Activated CD4-positive, alpha-beta memory T cell treated with anti-CD3 and anti-CD28 coated beads for 36 hours (primary cell): Measurements from ENCODE around the gene DYNC2LI1. TPM values are rescaled to one million over a fixed set of nuclear protein-coding genes. Genes with fewer than 3 reads are reported as not detected.

Experiments used
- CTCF ChIA-PET: fragments of 350-600 bp; sonication (Branson Sonifier 250); formaldehyde crosslinking; loops from one replicate; lab custom pipeline; 2021; ENCODE audit warnings: antibody characterized with exemption, inconsistent platforms; lab: Charles Lee
- POLR2A ChIA-PET: fragments of 350-600 bp; sonication (Branson Sonifier 250); formaldehyde crosslinking; loops from one replicate; lab custom pipeline; 2021; ENCODE audit warnings: antibody characterized with exemption; lab: Charles Lee
- DNase-seq: peaks from one replicate; pipeline ENCODE4 v3.0.0-alpha.2; 2020
- H3K27ac Mint-ChIP-seq: one replicate; pipeline ENCODE4 v1.8.0; 2021; ENCODE audit warnings: mixed read lengths
- H3K27me3 Mint-ChIP-seq: one replicate; pipeline ENCODE4 v1.8.0; 2021; ENCODE audit warnings: mixed read lengths
- H3K36me3 Mint-ChIP-seq: one replicate; pipeline ENCODE4 v1.8.0; 2021; ENCODE audit warnings: mixed read lengths
- H3K4me1 Mint-ChIP-seq: one replicate; pipeline ENCODE4 v1.8.0; 2021; ENCODE audit warnings: low read depth, mixed read lengths
- H3K4me3 Mint-ChIP-seq: one replicate; pipeline ENCODE4 v1.8.0; 2021; ENCODE audit warnings: mild to moderate bottlenecking, mixed read lengths
- H3K9me3 Mint-ChIP-seq: one replicate; pipeline ENCODE4 v1.8.0; 2021; ENCODE audit warnings: mixed read lengths
- intact Hi-C: fragments of 100-400 bp; cut with micrococcal nuclease; formaldehyde crosslinking; loops from one replicate; pipeline ENCODE4 v1.15.1; 2023
- total RNA-seq, 2 experiments: library from RNA; stranded (reverse); gene quantifications; one replicate each; pipeline ENCODE4 v1.2.3, GENCODE V29; 2021

DYNC2LI1 gene
- total RNA-seq, 2 experiments from 2014 or later = 17.7 to 18.7 TPM

DNA sequence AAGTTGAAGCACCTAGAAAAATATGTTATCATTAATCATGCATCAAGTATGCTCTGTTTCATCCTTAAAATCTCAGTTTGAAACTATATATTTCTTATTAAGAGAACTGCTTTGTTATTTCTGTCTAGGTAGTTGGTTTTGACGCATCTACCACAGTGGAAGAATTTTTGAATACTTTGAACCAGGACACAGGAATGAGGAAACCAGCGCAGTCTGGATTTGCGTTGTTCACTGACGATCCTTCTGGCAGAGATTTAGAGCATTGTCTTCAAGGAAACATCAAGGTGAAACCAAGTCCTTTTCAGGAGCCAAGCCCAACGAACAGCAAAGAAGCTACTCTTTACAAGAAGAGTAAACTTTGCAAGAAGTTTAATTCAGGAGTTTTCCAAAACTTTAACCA is 30.1 kb upstream of the DYNC2LI1 start:
- POLR2A ChIA-PET = no interaction called here
- H3K4me1 Mint-ChIP-seq = no peaks in the 10 kb centered on the region
- no peaks in the 10 kb centered on the region for H3K9me3 Mint-ChIP-seq

GRCh38 chr2:43745457-43745856 is 28.4 kb upstream of the DYNC2LI1 start:
- intact Hi-C loops = no loop called here
- Mint-ChIP-seq H3K4me1 (no peaks in the 10 kb centered on the region), H3K4me3 (no peak overlapping the region), H3K27me3 (no peaks in the 10 kb centered on the region), H3K36me3 (no peaks in the 10 kb centered on the region), H3K27ac (no peak overlapping the region), H3K9me3 (no peaks in the 10 kb centered on the region)
- POLR2A ChIA-PET = no interaction called here
- DNase-seq = no peak
- CTCF ChIA-PET = no interaction called here

More for the DNA sequence above, 30.1 kb upstream of the DYNC2LI1 start:
- peaks cover 2% of the 10 kb centered on the region for H3K27me3 Mint-ChIP-seq
- no peaks in the 10 kb centered on the region for H3K36me3 Mint-ChIP-seq
- no peak overlapping the region for H3K27ac Mint-ChIP-seq
- CTCF ChIA-PET = no interaction called here
- no peak overlapping the region for H3K4me3 Mint-ChIP-seq
- no peak for DNase-seq
- intact Hi-C loops = no loop called here

DNA sequence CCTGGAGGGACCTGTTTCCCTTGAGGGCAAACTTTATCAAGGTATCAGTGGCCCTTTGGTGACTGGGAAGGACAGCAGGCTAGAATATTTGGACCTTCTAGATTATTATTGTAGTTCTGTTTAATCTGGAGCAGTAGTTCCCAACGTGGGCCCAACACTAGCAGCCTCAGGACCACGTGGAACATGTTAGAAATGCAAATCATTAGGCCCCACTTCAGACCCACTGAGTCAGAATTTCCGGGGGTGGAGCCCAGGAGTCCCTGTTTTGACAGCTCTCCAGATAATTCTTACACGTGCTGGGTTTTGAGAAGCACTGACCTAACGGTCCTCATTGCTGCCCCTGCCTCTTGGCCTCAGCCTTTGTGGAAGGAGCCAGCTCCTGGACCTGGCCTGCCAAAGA is 25.5 kb upstream of the DYNC2LI1 start:
- peak; percentile 35 for DNase-seq
- Mint-ChIP-seq H3K36me3 (no peaks in the 10 kb centered on the region), H3K4me3 (no peak overlapping the region), H3K27ac (no peak overlapping the region), H3K27me3 (no peaks in the 10 kb centered on the region), H3K4me1 (no peaks in the 10 kb centered on the region), H3K9me3 (no peaks in the 10 kb centered on the region)
- ChIA-PET CTCF (no interaction called here), POLR2A (interaction anchor here (0.6 kb wide), 1 partner anchor 1390 kb away, joined by 3 read pairs; no protein-coding TSS in a partner anchor)
- intact Hi-C loops = no loop called here

DNA sequence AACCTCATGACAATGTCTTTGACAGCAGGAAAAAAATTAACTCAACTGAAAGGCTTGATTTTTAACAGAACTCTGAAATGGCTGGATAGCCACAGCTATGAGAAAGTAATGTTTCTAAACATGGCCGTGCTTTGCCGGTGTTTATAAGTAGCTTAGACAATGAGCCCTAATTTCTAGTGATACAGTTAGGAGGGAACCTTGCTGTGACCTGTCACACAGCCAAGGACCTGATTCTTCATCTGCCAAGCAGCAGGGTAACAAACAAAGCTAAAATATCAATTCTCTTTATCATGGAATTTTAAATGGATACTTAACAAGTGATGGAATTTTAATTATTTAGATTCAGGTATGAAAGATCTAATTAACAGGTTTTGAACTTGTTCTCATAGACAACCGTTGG is 24.3 kb upstream of the DYNC2LI1 start:
- Mint-ChIP-seq H3K4me1 (no peaks in the 10 kb centered on the region), H3K4me3 (no peak overlapping the region), H3K27ac (no peak overlapping the region), H3K27me3 (peaks cover 2% of the 10 kb centered on the region), H3K36me3 (no peaks in the 10 kb centered on the region), H3K9me3 (no peaks in the 10 kb centered on the region)
- intact Hi-C loops = no loop called here
- DNase-seq = no peak
- POLR2A ChIA-PET = no interaction called here
- CTCF ChIA-PET = no interaction called here

- POLR2A ChIA-PET = no interaction called here
- DNase-seq = no peak
- Mint-ChIP-seq H3K27ac (no peak overlapping the region), H3K27me3 (peaks cover 2% of the 10 kb centered on the region), H3K9me3 (no peaks in the 10 kb centered on the region), H3K4me3 (no peak overlapping the region), H3K4me1 (no peaks in the 10 kb centered on the region), H3K36me3 (no peaks in the 10 kb centered on the region)
- intact Hi-C loops = no loop called here
- CTCF ChIA-PET = no interaction called here
Measured at GRCh38 chr2:43751476-43751990, 22.3 kb upstream of the DYNC2LI1 start.

DNA sequence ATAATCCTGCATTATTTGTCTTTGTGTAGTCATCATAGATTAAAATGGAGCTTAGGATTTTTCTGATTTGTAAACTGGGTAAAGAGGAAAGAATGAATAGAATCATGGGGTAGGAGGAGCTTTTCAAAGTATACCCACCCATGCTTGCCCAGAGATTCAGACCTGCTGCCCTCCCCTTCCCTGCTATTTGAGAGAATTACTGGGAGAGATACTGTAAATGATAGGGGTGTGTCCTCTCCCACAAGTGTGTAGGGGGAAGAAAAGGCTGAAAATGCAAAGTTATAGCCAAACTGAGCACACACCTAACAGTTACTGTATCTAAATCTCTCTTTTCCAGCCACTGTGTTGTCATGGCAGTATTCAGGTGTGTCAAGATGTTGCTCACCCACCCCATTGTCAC is 21.5 kb upstream of the DYNC2LI1 start:
- no peak for DNase-seq
- no peak overlapping the region for H3K4me3 Mint-ChIP-seq
- intact Hi-C loops = no loop called here
- CTCF ChIA-PET = no interaction called here
- H3K27ac Mint-ChIP-seq = no peak overlapping the region
- no peaks in the 10 kb centered on the region for H3K36me3 Mint-ChIP-seq
- POLR2A ChIA-PET = no interaction called here
- H3K9me3 Mint-ChIP-seq = no peaks in the 10 kb centered on the region
- H3K27me3 Mint-ChIP-seq = peaks cover 3% of the 10 kb centered on the region
- no peaks in the 10 kb centered on the region for H3K4me1 Mint-ChIP-seq

DNA sequence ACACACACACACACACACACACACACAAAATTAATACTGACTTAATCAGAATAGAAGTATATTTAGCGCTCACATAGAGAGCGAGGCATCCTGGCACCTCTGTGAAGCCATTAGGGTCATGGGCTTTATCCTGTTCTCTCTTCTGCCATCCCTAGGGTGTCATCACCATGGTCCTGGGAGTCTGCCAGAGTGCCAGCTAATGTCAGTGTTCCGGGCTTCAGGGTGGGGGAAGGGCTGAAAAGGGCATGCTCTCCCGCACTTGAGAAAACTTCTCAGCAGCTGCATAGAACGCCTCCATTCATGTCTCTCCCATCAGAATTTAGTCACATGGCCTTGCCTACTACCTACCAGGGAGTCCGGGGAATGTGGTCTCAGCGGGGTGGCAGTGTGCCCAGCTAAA is 19.7 kb upstream of the DYNC2LI1 start:
- ChIA-PET POLR2A (no interaction called here), CTCF (interaction anchor here (1.2 kb wide), 1 partner anchor 117 kb away, joined by 3 read pairs; the partner anchor contains the start of gene PLEKHH2)
- no peak for DNase-seq

DNA sequence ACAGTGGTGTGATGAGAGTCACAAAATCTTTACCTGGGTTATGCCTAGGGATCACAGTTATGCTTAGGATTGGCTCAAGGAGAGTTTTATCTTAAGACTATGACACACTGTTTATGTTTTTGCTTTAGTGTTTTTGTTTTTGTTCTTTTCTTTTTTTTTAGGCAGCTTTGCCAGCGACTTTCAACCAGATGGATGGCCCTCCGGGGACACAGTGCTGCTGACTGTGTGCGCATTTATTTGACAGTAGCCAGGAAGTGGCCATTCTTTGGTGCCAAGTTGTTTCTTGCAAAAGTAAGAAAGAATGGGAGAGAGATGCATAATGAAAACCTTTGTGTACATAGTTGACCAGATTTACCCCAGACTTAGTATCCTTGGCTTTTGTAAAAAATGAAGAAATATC is 15.1 kb upstream of the DYNC2LI1 start:
- intact Hi-C loops = no loop called here
- Mint-ChIP-seq H3K27ac (no peak overlapping the region), H3K36me3 (no peaks in the 10 kb centered on the region), H3K9me3 (no peaks in the 10 kb centered on the region), H3K4me3 (no peak overlapping the region), H3K4me1 (peaks cover 3% of the 10 kb centered on the region), H3K27me3 (peaks cover 3% of the 10 kb centered on the region)
- DNase-seq = no peak
- ChIA-PET POLR2A (no interaction called here), CTCF (no interaction called here)

More for the DNA sequence above, 19.7 kb upstream of the DYNC2LI1 start:
- H3K4me3 Mint-ChIP-seq = no peak overlapping the region
- H3K27ac Mint-ChIP-seq = no peak overlapping the region
- H3K36me3 Mint-ChIP-seq = no peaks in the 10 kb centered on the region
- H3K9me3 Mint-ChIP-seq = no peaks in the 10 kb centered on the region
- H3K4me1 Mint-ChIP-seq = no peaks in the 10 kb centered on the region
- H3K27me3 Mint-ChIP-seq = peaks cover 3% of the 10 kb centered on the region
- intact Hi-C loops = no loop called here

- H3K9me3 Mint-ChIP-seq = no peaks in the 10 kb centered on the region
- no peak overlapping the region for H3K27ac Mint-ChIP-seq
- DNase-seq = no peak
- peaks cover 2% of the 10 kb centered on the region for H3K27me3 Mint-ChIP-seq
- H3K36me3 Mint-ChIP-seq = no peaks in the 10 kb centered on the region
- CTCF ChIA-PET = no interaction called here
- POLR2A ChIA-PET = no interaction called here
- intact Hi-C loops = no loop called here
- peaks cover 3% of the 10 kb centered on the region for H3K4me1 Mint-ChIP-seq
- no peak overlapping the region for H3K4me3 Mint-ChIP-seq
Measured at GRCh38 chr2:43759195-43759594, 14.6 kb upstream of the DYNC2LI1 start.

DNA sequence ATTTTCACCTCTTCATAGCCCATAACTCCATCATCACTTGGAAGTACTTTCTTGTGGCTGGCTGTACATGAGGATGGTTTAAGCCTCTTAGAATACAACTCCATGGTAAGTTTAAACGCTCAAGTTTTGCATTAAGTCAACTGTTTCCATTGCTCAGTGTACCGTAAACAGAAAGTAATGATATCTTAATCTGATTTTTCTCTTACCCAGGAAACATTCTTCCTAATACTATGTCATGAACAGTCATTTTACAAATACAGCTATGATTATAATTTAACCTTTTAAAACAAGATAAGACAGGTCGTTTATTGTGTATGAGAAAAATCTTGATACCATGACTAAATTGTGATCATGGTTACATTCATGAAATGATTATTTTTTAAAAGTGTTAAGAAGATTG is 11.6 kb upstream of the DYNC2LI1 start:
- DNase-seq = no peak
- Mint-ChIP-seq H3K4me3 (no peak overlapping the region), H3K27me3 (no peaks in the 10 kb centered on the region), H3K27ac (no peak overlapping the region), H3K4me1 (peaks cover 17% of the 10 kb centered on the region), H3K9me3 (no peaks in the 10 kb centered on the region), H3K36me3 (no peaks in the 10 kb centered on the region)
- POLR2A ChIA-PET = no interaction called here
- CTCF ChIA-PET = interaction anchor here (1.3 kb wide), 1 partner anchor 12 kb away, joined by 4 read pairs; the partner anchor contains the start of gene DYNC2LI1
- intact Hi-C loops = loop anchor here (1.0 to 5.0 kb wide), 3 partner anchors 14 to 335 kb away; no protein-coding TSS in a partner anchor

DNA sequence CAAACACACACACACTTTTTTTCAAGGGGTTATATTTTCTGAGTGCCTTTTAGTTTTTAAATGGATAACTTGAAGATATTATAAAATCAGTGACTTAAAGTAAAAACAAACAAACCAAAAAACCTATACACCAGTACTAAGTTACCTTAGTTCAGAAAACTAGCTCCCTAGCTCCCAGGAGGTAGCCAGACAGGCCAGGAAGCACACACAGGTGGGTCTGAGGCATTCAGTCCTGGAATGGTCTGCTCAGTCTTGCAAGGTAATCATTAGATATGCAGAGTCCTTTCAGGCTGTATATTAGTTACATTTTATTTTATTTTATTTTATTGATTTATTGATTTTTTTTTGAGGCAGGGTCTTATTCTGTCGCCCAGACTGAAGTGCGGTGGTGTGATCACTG is 10.7 kb upstream of the DYNC2LI1 start:
- Mint-ChIP-seq H3K4me3 (no peak overlapping the region), H3K9me3 (no peaks in the 10 kb centered on the region), H3K27me3 (peaks cover 2% of the 10 kb centered on the region), H3K4me1 (peaks cover 17% of the 10 kb centered on the region), H3K36me3 (no peaks in the 10 kb centered on the region), H3K27ac (no peak overlapping the region)
- ChIA-PET POLR2A (no interaction called here), CTCF (interaction anchor here (1.3 kb wide), 1 partner anchor 11 kb away, joined by 4 read pairs; the partner anchor contains the start of gene DYNC2LI1)
- intact Hi-C loops = loop anchor here (5.0 kb wide), 1 partner anchor 336 kb away; no protein-coding TSS in a partner anchor
- no peak for DNase-seq

- POLR2A ChIA-PET = interaction anchor here (0.9 kb wide), 1 partner anchor 10 kb away, joined by 3 read pairs; no protein-coding TSS in a partner anchor
- Mint-ChIP-seq H3K36me3 (no peaks in the 10 kb centered on the region), H3K4me1 (peaks cover 17% of the 10 kb centered on the region), H3K27me3 (peaks cover 2% of the 10 kb centered on the region), H3K4me3 (no peak overlapping the region), H3K9me3 (no peaks in the 10 kb centered on the region), H3K27ac (no peak overlapping the region)
- CTCF ChIA-PET = interaction anchor here (1.1 kb wide), 1 partner anchor 34 kb away, joined by 4 read pairs; no protein-coding TSS in a partner anchor
- no peak for DNase-seq
- intact Hi-C loops = loop anchor here (5.0 kb wide), 1 partner anchor 337 kb away; no protein-coding TSS in a partner anchor
Measured at GRCh38 chr2:43764086-43764705, 9.6 kb upstream of the DYNC2LI1 start.
